Colonic mucosa (tissue), 4 donors: ENCODE data around the gene DNTTIP2. TPM values are rescaled to one million over a fixed set of nuclear protein-coding genes. Genes with fewer than 3 reads are reported as not detected.

Source experiments
- DNase-seq: peaks from one replicate; pipeline ENCODE4 v3.0.0-alpha.2; 2020
- H3K27ac ChIP-seq: fragments of 200-600 bp; one replicate; pipeline ENCODE4 v1.8.0; 2021
- H3K27me3 ChIP-seq: fragments of 200-600 bp; one replicate; pipeline ENCODE4 v1.8.0; 2021
- H3K36me3 ChIP-seq: fragments of 200-600 bp; one replicate; pipeline ENCODE4 v1.8.0; 2021
- H3K4me1 ChIP-seq: fragments of 200-600 bp; one replicate; pipeline ENCODE4 v1.8.0; 2021; ENCODE audit warnings: mild to moderate bottlenecking
- H3K4me3 ChIP-seq: fragments of 200-600 bp; one replicate; pipeline ENCODE4 v1.8.0; 2021
- H3K9ac ChIP-seq, 2 donors: one replicate each; pipeline ENCODE4 v1.7.0; 2013; ENCODE audit warnings: control low read depth in 2 of 2, low read depth in 2 of 2, low read length in 2 of 2
- H3K9me3 ChIP-seq: fragments of 200-600 bp; one replicate; pipeline ENCODE4 v1.8.0; 2021
- intact Hi-C: fragments of 100-400 bp; cut with DNase I; formaldehyde crosslinking; loops from one replicate; pipeline ENCODE4 v1.14.1; 2022
- total RNA-seq, 2 donors: library from RNA; stranded (reverse); fragmentation: NEBNext Ultra II Directional in 1 of 2; extraction: Animal tissue kit (Norgen Biotek cat#: 25700) in 1 of 2; gene quantifications; one replicate each; pipeline ENCODE4 v1.2.1, GENCODE V29; 2021
- TF ChIP-seq, protein P1 (sequence below): fragments of 200-600 bp; IDR thresholded peaks from one replicate; pipeline ENCODE4 v1.8.0; 2022; ENCODE audit warnings: antibody characterized with exemption, mild to moderate bottlenecking
- donor health status: healthy.
- donor health status: DM: no; HTN: no; CAD: no.
- donor health status: DM: no; HTN: no; CAD: no.

DNTTIP2 gene
- total RNA-seq, 2 donors from 2014 or later, result 36.1 to 36.4 TPM

DNA sequence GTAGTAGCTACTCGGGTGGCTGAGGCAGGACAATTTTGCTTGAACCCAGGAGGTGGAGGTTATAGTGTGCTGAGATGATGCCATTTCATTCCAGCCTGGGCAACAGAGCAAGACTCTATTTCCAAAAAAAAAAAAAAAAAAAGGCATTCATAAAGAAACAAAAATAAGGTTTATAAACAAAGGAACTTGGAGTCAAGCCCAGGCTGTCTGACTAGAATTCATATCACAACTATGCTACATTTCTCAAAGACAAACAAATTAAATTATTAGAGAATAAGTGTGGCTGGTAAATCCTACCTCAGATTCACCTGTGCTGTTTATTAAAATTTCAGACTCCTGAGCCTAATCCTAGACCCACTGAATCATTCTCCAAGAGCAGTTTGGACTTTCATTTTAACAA, 26.0 kb upstream of the DNTTIP2 start:
- no peaks in the 10 kb centered on the region for H3K27me3 ChIP-seq
- H3K36me3 ChIP-seq, result no peaks in the 10 kb centered on the region
- H3K9me3 ChIP-seq, result no peaks in the 10 kb centered on the region
- intact Hi-C loops, result no loop called here
- no peaks in the 10 kb centered on the region for H3K4me1 ChIP-seq
- TF ChIP-seq, protein P1, sequence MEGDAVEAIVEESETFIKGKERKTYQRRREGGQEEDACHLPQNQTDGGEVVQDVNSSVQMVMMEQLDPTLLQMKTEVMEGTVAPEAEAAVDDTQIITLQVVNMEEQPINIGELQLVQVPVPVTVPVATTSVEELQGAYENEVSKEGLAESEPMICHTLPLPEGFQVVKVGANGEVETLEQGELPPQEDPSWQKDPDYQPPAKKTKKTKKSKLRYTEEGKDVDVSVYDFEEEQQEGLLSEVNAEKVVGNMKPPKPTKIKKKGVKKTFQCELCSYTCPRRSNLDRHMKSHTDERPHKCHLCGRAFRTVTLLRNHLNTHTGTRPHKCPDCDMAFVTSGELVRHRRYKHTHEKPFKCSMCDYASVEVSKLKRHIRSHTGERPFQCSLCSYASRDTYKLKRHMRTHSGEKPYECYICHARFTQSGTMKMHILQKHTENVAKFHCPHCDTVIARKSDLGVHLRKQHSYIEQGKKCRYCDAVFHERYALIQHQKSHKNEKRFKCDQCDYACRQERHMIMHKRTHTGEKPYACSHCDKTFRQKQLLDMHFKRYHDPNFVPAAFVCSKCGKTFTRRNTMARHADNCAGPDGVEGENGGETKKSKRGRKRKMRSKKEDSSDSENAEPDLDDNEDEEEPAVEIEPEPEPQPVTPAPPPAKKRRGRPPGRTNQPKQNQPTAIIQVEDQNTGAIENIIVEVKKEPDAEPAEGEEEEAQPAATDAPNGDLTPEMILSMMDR, result no peak
- no peak for DNase-seq
- no peak overlapping the region for H3K27ac ChIP-seq
- H3K9ac ChIP-seq, result no peak overlapping the region
- H3K4me3 ChIP-seq, result no peak overlapping the region

DNA sequence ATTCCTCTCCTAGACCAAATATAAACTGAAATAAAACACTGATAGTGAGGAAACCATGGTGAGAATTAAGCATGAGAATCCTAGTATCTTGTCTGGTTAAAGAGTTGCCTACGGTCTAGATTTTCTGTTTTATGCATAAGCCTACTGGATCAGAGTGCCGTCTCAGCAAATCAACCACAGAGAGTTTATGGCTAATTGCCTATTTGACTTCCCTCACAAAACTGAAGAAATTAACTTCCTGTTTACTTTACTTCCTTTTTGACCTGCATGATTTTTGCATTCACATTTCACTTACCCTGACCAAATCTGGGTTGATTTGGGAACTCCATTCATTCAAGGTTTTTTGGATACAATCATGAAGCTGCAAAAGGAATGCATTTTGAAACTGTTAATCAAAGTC, 25.2 kb upstream of the DNTTIP2 start:
- Histone ChIP-seq H3K4me1 (no peaks in the 10 kb centered on the region), H3K36me3 (no peaks in the 10 kb centered on the region), H3K9ac (peak overlapping the region in 1 of 2 donors; percentile 58), H3K9me3 (no peaks in the 10 kb centered on the region), H3K27ac (no peak overlapping the region), H3K27me3 (no peaks in the 10 kb centered on the region), H3K4me3 (no peak overlapping the region)
- TF ChIP-seq, protein P1, result no peak
- intact Hi-C loops, result no loop called here
- no peak for DNase-seq

DNA sequence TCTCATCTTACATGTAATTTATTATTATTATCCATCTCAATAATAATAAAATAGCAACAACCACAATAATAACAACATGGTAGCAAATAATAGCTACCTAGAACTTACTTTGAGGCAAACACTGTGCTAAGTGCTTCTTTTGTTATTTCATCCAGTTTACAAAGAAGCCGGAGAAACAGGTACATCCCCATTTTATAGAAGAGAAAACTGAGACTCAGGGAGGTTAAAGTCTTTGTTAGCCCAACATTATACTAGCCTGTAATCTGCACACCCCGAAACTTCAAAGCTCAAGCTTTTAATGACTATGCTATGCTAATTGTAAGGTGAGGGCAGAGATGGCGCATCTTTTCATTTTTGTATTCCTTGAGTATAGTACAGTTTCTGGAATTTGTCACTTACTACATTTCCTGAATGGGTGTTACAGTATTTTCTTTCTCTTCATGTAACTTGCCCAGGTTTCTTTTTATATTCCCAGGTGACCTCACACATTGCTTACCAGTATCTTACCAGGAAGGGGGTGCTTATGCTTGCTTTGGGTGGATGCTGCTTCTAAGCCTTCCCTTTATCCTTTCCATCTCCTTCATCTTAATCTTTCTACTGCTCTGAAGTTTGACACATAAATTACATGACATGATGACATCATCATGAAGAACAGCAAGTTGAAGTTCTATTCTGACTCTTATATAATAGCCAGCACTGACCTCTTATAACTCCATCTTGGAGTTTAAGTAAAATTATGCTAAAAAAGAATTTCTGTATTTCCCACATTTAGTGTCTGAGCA, 21.9 kb upstream of the DNTTIP2 start:
- Histone ChIP-seq H3K4me1 (no peaks in the 10 kb centered on the region), H3K36me3 (no peaks in the 10 kb centered on the region), H3K9ac (no peak overlapping the region), H3K9me3 (no peaks in the 10 kb centered on the region), H3K27me3 (no peaks in the 10 kb centered on the region), H3K4me3 (no peak overlapping the region), H3K27ac (no peak overlapping the region)
- intact Hi-C loops, result no loop called here
- no peak for DNase-seq
- TF ChIP-seq, protein P1, result no peak

DNA sequence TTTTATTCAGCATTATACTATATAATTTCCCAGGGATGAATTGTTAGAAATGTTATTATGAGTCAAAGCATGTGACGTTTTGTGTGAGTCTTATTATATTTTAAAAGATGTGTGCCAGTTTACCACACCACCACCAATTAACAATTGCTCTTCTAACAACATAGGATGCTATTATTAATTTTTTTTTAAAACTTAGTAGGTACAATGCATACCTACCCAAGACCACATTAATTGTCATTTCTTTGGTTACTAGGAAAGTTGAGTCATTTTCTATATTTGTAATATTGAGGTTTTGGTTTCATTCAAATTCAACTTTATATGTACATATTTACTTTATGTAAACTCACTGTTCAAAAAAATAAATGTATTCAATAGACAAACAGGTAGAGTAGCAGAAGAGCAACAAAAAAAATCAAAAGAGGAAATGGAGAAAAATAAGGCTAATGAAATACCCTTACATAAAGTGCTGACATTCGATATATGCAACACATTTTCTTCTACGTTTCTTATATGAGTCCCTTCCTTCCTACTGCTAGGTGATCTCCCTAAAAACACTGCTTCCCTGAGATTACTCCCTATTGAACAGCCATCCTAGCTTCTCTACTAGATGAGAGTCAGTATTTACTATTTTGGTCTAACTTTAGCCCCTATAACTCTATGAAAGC, 20.7 kb upstream of the DNTTIP2 start:
- H3K9ac ChIP-seq, result no peak overlapping the region
- DNase-seq, result no peak
- intact Hi-C loops, result no loop called here
- TF ChIP-seq, protein P1, result no peak
- H3K4me1 ChIP-seq, result no peaks in the 10 kb centered on the region
- no peaks in the 10 kb centered on the region for H3K9me3 ChIP-seq
- H3K4me3 ChIP-seq, result no peak overlapping the region
- H3K27ac ChIP-seq, result no peak overlapping the region
- H3K36me3 ChIP-seq, result no peaks in the 10 kb centered on the region
- H3K27me3 ChIP-seq, result no peaks in the 10 kb centered on the region

DNA sequence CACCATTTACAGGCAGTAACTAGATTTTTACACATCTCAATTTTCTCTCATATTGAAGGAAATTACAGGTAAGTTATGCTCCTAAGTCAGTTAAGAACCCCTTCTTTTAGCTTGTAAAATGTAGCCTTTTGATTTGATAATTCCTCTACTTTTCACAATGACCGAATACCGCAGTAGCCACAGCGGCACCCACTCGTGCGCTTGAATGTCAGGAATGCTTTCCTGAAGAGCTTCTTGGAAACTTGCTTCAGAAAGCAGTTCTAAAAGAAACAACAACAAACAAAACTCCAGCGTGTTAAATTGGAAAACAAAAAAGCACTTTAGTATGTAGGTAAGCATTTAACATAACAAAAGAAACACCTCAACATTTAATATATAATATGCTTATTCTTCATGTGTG, 9.9 kb upstream of the DNTTIP2 start:
- Histone ChIP-seq H3K36me3 (no peaks in the 10 kb centered on the region), H3K9ac (no peak overlapping the region), H3K4me3 (no peak overlapping the region), H3K27me3 (no peaks in the 10 kb centered on the region), H3K4me1 (no peaks in the 10 kb centered on the region), H3K9me3 (no peaks in the 10 kb centered on the region), H3K27ac (no peak overlapping the region)
- intact Hi-C loops, result no loop called here
- DNase-seq, result no peak
- TF ChIP-seq, protein P1, result no peak
